NCI-H1417 (cell line): ENCODE results near the gene FREM1.

Experiments used
- DNase-seq, 3 experiments: peaks; one replicate each; lab custom pipeline; 2025; lab: John Stamatoyannopoulos, UW

The FREM1 gene

GRCh38 chr9:14766299-14766698 is 143.9 kb downstream of the FREM1 start:
- no peak for DNase-seq

- no peak for DNase-seq
Observed at GRCh38 chr9:14761584-14761983, 148.6 kb downstream of the FREM1 start.

- no peak for DNase-seq
Observed at GRCh38 chr9:14760060-14760459, 150.2 kb downstream of the FREM1 start.

- DNase-seq, result no peak
Observed at GRCh38 chr9:14756291-14756690, 153.9 kb downstream of the FREM1 start.

GRCh38 chr9:14752871-14753270 is 157.4 kb downstream of the FREM1 start:
- no peak for DNase-seq

- DNase-seq, result peak in 1 of 3 experiments; percentile 11
Observed at GRCh38 chr9:14752271-14752670, 158.0 kb downstream of the FREM1 start.

- DNase-seq, result no peak
Observed at GRCh38 chr9:14750821-14751220, 159.4 kb downstream of the FREM1 start.

GRCh38 chr9:14749741-14750211 is 160.5 kb downstream of the FREM1 start:
- peak in 2 of 3 experiments; percentile 29 to 76 for DNase-seq

GRCh38 chr9:14748373-14748772 is 161.9 kb downstream of the FREM1 start:
- DNase-seq, result no peak

GRCh38 chr9:14747111-14747510 is 163.1 kb downstream of the FREM1 start:
- DNase-seq, result no peak

GRCh38 chr9:14746626-14747025 is 163.6 kb downstream of the FREM1 start:
- no peak for DNase-seq

GRCh38 chr9:14744768-14745167 is 165.5 kb downstream of the FREM1 start:
- DNase-seq, result no peak

GRCh38 chr9:14741369-14741768 is 168.9 kb downstream of the FREM1 start:
- DNase-seq, result no peak

- no peak for DNase-seq
Observed at GRCh38 chr9:14733133-14733532, 177.1 kb downstream of the FREM1 start.

- DNase-seq, result no peak
Observed at GRCh38 chr9:14731294-14731981, 178.8 kb downstream of the FREM1 start.

- no peak for DNase-seq
Observed at GRCh38 chr9:14730461-14730898, 179.7 kb downstream of the FREM1 start.

GRCh38 chr9:14723301-14723700 is 186.9 kb downstream of the FREM1 start:
- no peak for DNase-seq

GRCh38 chr9:14722391-14723035 is 187.7 kb downstream of the FREM1 start, which contains the start of gene CER1:
CER1 (minus strand) TSS chr9:14722733; CDS start chr9:14722672, 61 bp downstream.
- peak; percentile 8 to 91 (median 64) for DNase-seq

- DNase-seq, result no peak
Observed at GRCh38 chr9:14719231-14719923, 190.9 kb downstream of the FREM1 start.

- DNase-seq, result no peak
Observed at GRCh38 chr9:14715102-14715501, 195.1 kb downstream of the FREM1 start.

GRCh38 chr9:14713187-14713767 is 197.0 kb downstream of the FREM1 start:
- no peak for DNase-seq

GRCh38 chr9:14710804-14711203 is 199.4 kb downstream of the FREM1 start:
- no peak for DNase-seq
